HFF-Myc (cell line): ENCODE results near the gene HPN.

ENCODE experiments used
- DNase-seq: peaks from one replicate; pipeline ENCODE4 v3.0.0-alpha.2; 2011; ENCODE audit warnings: low read depth; ENCODE audit errors: extremely low read depth
- H3K4me3 ChIP-seq: replicated peaks from 2 replicates; pipeline ENCODE4 v1.5.1; 2011; ENCODE audit warnings: low read depth, mild to moderate bottlenecking, control low read depth, low read length
- CTCF ChIP-seq: IDR thresholded peaks from 2 replicates; pipeline ENCODE4 v1.5.1; 2012; ENCODE audit warnings: mild to moderate bottlenecking, low read depth, low read length, control low read depth; ENCODE audit errors: missing control alignments

The HPN gene

GRCh38 chr19:35040826-35041547 is 534 bp upstream of the HPN start:
- no peak for DNase-seq

GRCh38 chr19:35042056-35042730 is 672 bp downstream of the HPN start:
- no peak overlapping the region for H3K4me3 ChIP-seq
- DNase-seq, result no peak
- TF ChIP-seq CTCF, result no peak

More at GRCh38 chr19:35040826-35041547, 534 bp upstream of the HPN start:
- TF ChIP-seq CTCF, result no peak
- no peak overlapping the region for H3K4me3 ChIP-seq

GRCh38 chr19:35042954-35043604 is 1.6 kb downstream of the HPN start:
- TF ChIP-seq CTCF, result no peak
- DNase-seq, result no peak
- H3K4me3 ChIP-seq, result no peak overlapping the region

GRCh38 chr19:35043906-35044305 is 2.4 kb downstream of the HPN start:
- H3K4me3 ChIP-seq, result no peak overlapping the region
- TF ChIP-seq CTCF, result no peak
- DNase-seq, result no peak

GRCh38 chr19:35044317-35045117 is 3.0 kb downstream of the HPN start:
- TF ChIP-seq CTCF, result peak; percentile 97

GRCh38 chr19:35045667-35046300 is 4.3 kb downstream of the HPN start:
- H3K4me3 ChIP-seq, result no peak overlapping the region
- peak; percentile 37 for DNase-seq
- peak; percentile 41 for TF ChIP-seq CTCF

More at GRCh38 chr19:35044317-35045117, 3.0 kb downstream of the HPN start:
- DNase-seq, result peak; percentile 33
- no peak overlapping the region for H3K4me3 ChIP-seq
